Spleen (tissue), 11 donors: ENCODE data around the gene PSMB8. TPM values are rescaled to one million over a fixed set of nuclear protein-coding genes. Genes with fewer than 3 reads are reported as not detected.

Experiments
- DNase-seq: peaks from one replicate; pipeline ENCODE4 v3.0.0-alpha.2; 2020
- H3K27ac ChIP-seq, 8 donors: fragments of 200-600 bp; sonication (generic) in 7 of 8; 1 replicate in 4 of 8; 2 replicates in 4 of 8; pipeline versions ENCODE4 v1.5.0 to v1.8.0; 2016 to 2021; ENCODE audit warnings: inconsistent platforms in 4 of 8, mild to moderate bottlenecking in 4 of 8, moderate library complexity in 1 of 8
- H3K27me3 ChIP-seq, 7 donors: fragments of 200-600 bp; sonication (generic) in 6 of 7; replicated peaks in 1 of 7; 1 replicate in 4 of 7; 2 replicates in 3 of 7; pipeline versions ENCODE4 v1.5.0 to v1.8.0; 2016 to 2021; ENCODE audit warnings: inconsistent platforms in 3 of 7, mild to moderate bottlenecking in 1 of 7
- H3K36me3 ChIP-seq, 6 donors: fragments of 200-600 bp; sonication (generic) in 5 of 6; 1 replicate in 4 of 6; 2 replicates in 2 of 6; pipeline versions ENCODE4 v1.5.0 to v1.8.0; 2016 to 2021; ENCODE audit warnings: inconsistent platforms in 2 of 6
- H3K4me1 ChIP-seq, 6 donors: fragments of 200-600 bp; sonication (generic) in 5 of 6; 1 replicate in 3 of 6; 2 replicates in 3 of 6; pipeline versions ENCODE4 v1.5.0 to v1.8.0; 2016 to 2021; ENCODE audit warnings: inconsistent platforms in 3 of 6
- H3K4me3 ChIP-seq, 8 donors: fragments of 200-600 bp; sonication (generic) in 7 of 8; 1 replicate in 4 of 8; 2 replicates in 4 of 8; pipeline versions ENCODE4 v1.5.0 to v1.8.0; 2016 to 2021; ENCODE audit warnings: inconsistent platforms in 4 of 8, mild to moderate bottlenecking in 4 of 8, moderate library complexity in 2 of 8
- H3K9me3 ChIP-seq, 8 donors: fragments of 200-600 bp; sonication (generic) in 7 of 8; 1 replicate in 4 of 8; 2 replicates in 4 of 8; pipeline versions ENCODE4 v1.5.0 to v1.8.0; 2016 to 2021; ENCODE audit warnings: inconsistent platforms in 4 of 8
- POLR2A ChIP-seq, 3 donors: fragments of 450-650 bp; IDR thresholded peaks; one replicate each; pipeline ENCODE4 v1.5.1; 2017; ENCODE audit warnings: antibody characterized with exemption in 3 of 3, mild to moderate bottlenecking in 1 of 3
- POLR2AphosphoS5 ChIP-seq, 3 donors: sonication (generic); formaldehyde crosslinking; IDR thresholded peaks; one replicate each; pipeline ENCODE4 v1.5.1; 2017; ENCODE audit warnings: antibody characterized with exemption in 3 of 3
- WGBS, 5 donors: extraction: QIAGEN DNeasy Blood & Tissue Kit in 3 of 5; methylation state at CpG; one replicate each; pipeline versions ENCODE4 v1.1.5 to v1.1.7; 2013 to 2018; 5-methylcytosine and 5-hydroxymethylcytosine counted together
- intact Hi-C: fragments of 100-400 bp; cut with DNase I; formaldehyde crosslinking; loops from one replicate; pipeline ENCODE4 v1.15.0; 2023; ENCODE audit warnings: low total_unique reads
- polyA plus RNA-seq, 3 donors: library from polyadenylated mRNA; stranded (reverse); fragments of 200-250 nt; gene quantifications; one replicate each; pipeline ENCODE4 v1.2.1, GENCODE V29; 2013
- total RNA-seq, 7 donors: library from RNA; depleted of rRNA in 3 of 7; stranded (reverse); fragments of >200 nt in 3 of 7; fragmentation: NEBNext Ultra II Directional in 4 of 7; extraction: Animal tissue kit (Norgen Biotek cat#: 25700) in 4 of 7; gene quantifications; one replicate each; pipeline versions ENCODE4 v1.1.0 to v1.2.1, GENCODE V29; 2016 to 2021
- TF ChIP-seq, protein P1 (sequence below), 11 experiments: fragments of 200-600 bp in 7 of 11; fragments of 450-650 bp in 4 of 11; sonication (generic) in 4 of 11; IDR thresholded peaks in 8 of 11; conservative IDR thresholded peaks in 3 of 11; 1 replicate in 7 of 11; 2 replicates in 4 of 11; pipeline versions ENCODE4 v1.4.0 to v1.8.0; 2016 to 2021; ENCODE audit warnings: antibody characterized with exemption in 11 of 11, inconsistent platforms in 4 of 11, mild to moderate bottlenecking in 1 of 11
- donor health status: healthy with polysubstance abuse.
- donor health status: DM: no; HTN: no; CAD: no; lungs with moderate emphysema.
- donor health status: DM: no; HTN: no; CAD: no.
- donor health status: Bipolar disorder and iron deficiency.
- donor health status: healthy.
- donor health status: DM: no; HTN: no; CAD: no.
- donor health status: DM: yes; HTN: yes; CAD: no.

Gene PSMB8
- total and polyA plus RNA-seq, 10 donors, result 109 to 288 (median 155) TPM

DNA sequence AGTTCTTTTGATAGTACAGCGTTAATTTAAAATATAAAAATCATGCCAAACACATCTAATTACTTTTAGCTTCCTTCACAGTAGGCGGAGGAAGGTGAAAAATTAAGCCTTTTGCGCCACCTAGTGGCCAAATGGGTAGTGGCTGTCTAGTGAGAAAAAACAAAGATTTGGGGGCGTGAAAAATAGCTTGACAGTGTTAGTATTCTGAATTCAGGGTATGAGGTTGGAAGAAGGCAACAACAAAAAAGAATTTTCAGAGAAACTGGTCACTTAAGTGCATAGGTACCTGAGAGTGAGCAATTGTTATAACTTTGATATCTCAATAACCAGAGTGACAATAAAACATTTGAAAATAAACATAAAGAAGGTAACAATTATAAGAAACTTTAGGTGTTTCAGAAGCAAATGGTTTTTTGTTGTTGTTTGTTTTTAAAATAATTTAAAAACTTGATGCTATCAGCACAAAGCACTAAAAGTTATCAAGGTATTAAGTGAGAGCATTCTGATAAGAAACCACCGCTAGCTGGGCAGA is 24.5 kb upstream of the PSMB8 start:
- intact Hi-C loops, result loop anchor here (5.0 kb wide), 1 partner anchor 36 kb away; no protein-coding TSS in a partner anchor
- peak; percentile 90 for DNase-seq
- Histone ChIP-seq H3K27me3 (no peaks in the 10 kb centered on the region), H3K27ac (peak overlapping the region in 4 of 8 donors; percentile 59 to 73 (median 73)), H3K4me1 (peaks cover 11 to 35% (median 32%) of the 10 kb centered on the region in 6 donors), H3K9me3 (peaks cover 0 to 8% (median 5%) of the 10 kb centered on the region in 8 donors), H3K4me3 (peak overlapping the region in 1 of 8 donors; percentile 30), H3K36me3 (peaks cover 0 to 14% (median 0%) of the 10 kb centered on the region in 6 donors)
- 16 to 20% (median 19%) methylated on average over 5 of the region's 5 CpGs for WGBS, 5 donors
- no peak for TF ChIP-seq POLR2A (IDR thresholded peaks at IDR 0.05)
- TF ChIP-seq, protein P1, sequence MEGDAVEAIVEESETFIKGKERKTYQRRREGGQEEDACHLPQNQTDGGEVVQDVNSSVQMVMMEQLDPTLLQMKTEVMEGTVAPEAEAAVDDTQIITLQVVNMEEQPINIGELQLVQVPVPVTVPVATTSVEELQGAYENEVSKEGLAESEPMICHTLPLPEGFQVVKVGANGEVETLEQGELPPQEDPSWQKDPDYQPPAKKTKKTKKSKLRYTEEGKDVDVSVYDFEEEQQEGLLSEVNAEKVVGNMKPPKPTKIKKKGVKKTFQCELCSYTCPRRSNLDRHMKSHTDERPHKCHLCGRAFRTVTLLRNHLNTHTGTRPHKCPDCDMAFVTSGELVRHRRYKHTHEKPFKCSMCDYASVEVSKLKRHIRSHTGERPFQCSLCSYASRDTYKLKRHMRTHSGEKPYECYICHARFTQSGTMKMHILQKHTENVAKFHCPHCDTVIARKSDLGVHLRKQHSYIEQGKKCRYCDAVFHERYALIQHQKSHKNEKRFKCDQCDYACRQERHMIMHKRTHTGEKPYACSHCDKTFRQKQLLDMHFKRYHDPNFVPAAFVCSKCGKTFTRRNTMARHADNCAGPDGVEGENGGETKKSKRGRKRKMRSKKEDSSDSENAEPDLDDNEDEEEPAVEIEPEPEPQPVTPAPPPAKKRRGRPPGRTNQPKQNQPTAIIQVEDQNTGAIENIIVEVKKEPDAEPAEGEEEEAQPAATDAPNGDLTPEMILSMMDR (IDR thresholded peaks at IDR 0.05 in 8 of 11, conservative IDR thresholded peaks at IDR 0.05 in 3 of 11), result peak; percentile 75 to 96 (median 93)

- peak overlapping the region; percentile 37 to 76 (median 68) for H3K27ac ChIP-seq
- peaks cover 0 to 6% (median 2%) of the 10 kb centered on the region in 8 donors for H3K9me3 ChIP-seq
- peaks cover 11 to 37% (median 32%) of the 10 kb centered on the region in 6 donors for H3K4me1 ChIP-seq
- H3K36me3 ChIP-seq, result peaks cover 0 to 15% (median 0%) of the 10 kb centered on the region in 6 donors
- H3K4me3 ChIP-seq, result peak overlapping the region in 1 of 8 donors; percentile 30
- WGBS, 5 donors, result 46 to 55% (median 51%) methylated on average over 8 of the region's 8 CpGs
- no peak for TF ChIP-seq POLR2A (IDR thresholded peaks at IDR 0.05)
- TF ChIP-seq, protein P1 (IDR thresholded peaks at IDR 0.05 in 8 of 11, conservative IDR thresholded peaks at IDR 0.05 in 3 of 11), result no peak
- TF ChIP-seq POLR2AphosphoS5 (IDR thresholded peaks at IDR 0.05), result no peak
- intact Hi-C loops, result loop anchor here (5.0 kb wide), 1 partner anchor 35 kb away; no protein-coding TSS in a partner anchor
- no peak for DNase-seq
- H3K27me3 ChIP-seq, result no peaks in the 10 kb centered on the region
These were observed 23.9 kb upstream of the PSMB8 start for GRCh38 chr6:32867554-32868256.

- Histone ChIP-seq H3K9me3 (no peaks in the 10 kb centered on the region), H3K27ac (peak overlapping the region; percentile 37 to 76 (median 68)), H3K27me3 (no peaks in the 10 kb centered on the region), H3K4me3 (peak overlapping the region in 1 of 8 donors; percentile 30), H3K36me3 (peaks cover 0 to 22% (median 1%) of the 10 kb centered on the region in 6 donors), H3K4me1 (peaks cover 11 to 44% (median 32%) of the 10 kb centered on the region in 6 donors)
- TF ChIP-seq POLR2A (IDR thresholded peaks at IDR 0.05), result no peak
- TF ChIP-seq POLR2AphosphoS5 (IDR thresholded peaks at IDR 0.05), result no peak
- TF ChIP-seq, protein P1 (IDR thresholded peaks at IDR 0.05 in 8 of 11, conservative IDR thresholded peaks at IDR 0.05 in 3 of 11), result no peak
- no peak for DNase-seq
- WGBS, 5 donors, result 19 to 25% (median 20%) methylated on average over 3 of the region's 3 CpGs
- intact Hi-C loops, result loop anchor here (5.0 kb wide), 1 partner anchor 35 kb away; no protein-coding TSS in a partner anchor
These were observed 23.2 kb upstream of the PSMB8 start for GRCh38 chr6:32867022-32867477.
